GM18499 (cell line): ENCODE results near the gene PPDPF.

ENCODE experiments used
- ATAC-seq: cut with Tn5 transposase; IDR thresholded peaks from one replicate; pipeline ENCODE4 v1.9.1; 2021; ENCODE audit warnings: moderate number of reproducible peaks; ENCODE audit not compliant: insufficient read depth, unreplicated experiment

Gene PPDPF

GRCh38 chr20:63487116-63487764 is 33.3 kb upstream of the PPDPF start:
- no peak for ATAC-seq

GRCh38 chr20:63487781-63488241 is 32.8 kb upstream of the PPDPF start:
- ATAC-seq, result no peak

GRCh38 chr20:63488315-63489251 is 32.0 kb upstream of the PPDPF start:
- no peak for ATAC-seq

- no peak for ATAC-seq
Measured at GRCh38 chr20:63490416-63490815, 30.1 kb upstream of the PPDPF start.

- ATAC-seq, result no peak
Measured at GRCh38 chr20:63491078-63491477, 29.5 kb upstream of the PPDPF start.

GRCh38 chr20:63491635-63492230 is 28.8 kb upstream of the PPDPF start:
- ATAC-seq, result no peak

- ATAC-seq, result no peak
Measured at GRCh38 chr20:63492518-63492917, 28.0 kb upstream of the PPDPF start.

- ATAC-seq, result no peak
Measured at GRCh38 chr20:63492982-63493381, 27.6 kb upstream of the PPDPF start.

- ATAC-seq, result no peak
Measured at GRCh38 chr20:63493563-63494020, 27.0 kb upstream of the PPDPF start.

- no peak for ATAC-seq
Measured at GRCh38 chr20:63494084-63494419, 26.5 kb upstream of the PPDPF start.

GRCh38 chr20:63494420-63495166 is 26.0 kb upstream of the PPDPF start:
- no peak for ATAC-seq

GRCh38 chr20:63495167-63495720 is 25.3 kb upstream of the PPDPF start:
- ATAC-seq, result no peak

- no peak for ATAC-seq
Measured at GRCh38 chr20:63495741-63496595, 24.6 kb upstream of the PPDPF start.

- no peak for ATAC-seq
Measured at GRCh38 chr20:63496596-63497120, 23.9 kb upstream of the PPDPF start.

GRCh38 chr20:63497138-63497945 is 23.2 kb upstream of the PPDPF start:
- no peak for ATAC-seq

- no peak for ATAC-seq
Measured at GRCh38 chr20:63497946-63498935, 22.3 kb upstream of the PPDPF start.

GRCh38 chr20:63498960-63499337 is 21.6 kb upstream of the PPDPF start, which contains the start of gene EEF1A2:
TSS of gene EEF1A2 (minus strand) at chr20:63499083. CDS start at chr20:63497763, 1,320 bp downstream.
- no peak for ATAC-seq
